IPS-15b (cell line): ENCODE data around the gene DCHS1.

Experiments
- H3K27me3 ChIP-seq: one replicate; pipeline ENCODE4 v1.6.1; 2013; ENCODE audit warnings: low read length; ENCODE audit not compliant: control insufficient read depth, insufficient read depth
- H3K36me3 ChIP-seq: one replicate; pipeline ENCODE4 v1.6.1; 2013; ENCODE audit warnings: low read length; ENCODE audit not compliant: control insufficient read depth, insufficient read depth
- H3K4me1 ChIP-seq: one replicate; pipeline ENCODE4 v1.6.1; 2013; ENCODE audit warnings: mild to moderate bottlenecking, low read length; ENCODE audit not compliant: control insufficient read depth, insufficient read depth
- H3K4me3 ChIP-seq: one replicate; pipeline ENCODE4 v1.5.1; 2013; ENCODE audit warnings: low read depth, low read length
- H3K9ac ChIP-seq: one replicate; pipeline ENCODE4 v1.6.1; 2013; ENCODE audit warnings: low read depth, mild to moderate bottlenecking, low read length
- H3K9me3 ChIP-seq: one replicate; pipeline ENCODE4 v1.6.1; 2013; ENCODE audit warnings: mild to moderate bottlenecking, low read length; ENCODE audit not compliant: control insufficient read depth, insufficient read depth

DCHS1 gene

GRCh38 chr11:6611963-6612212, 43.7 kb downstream of the DCHS1 start:
- no peaks in the 10 kb centered on the region for H3K27me3 ChIP-seq
- peaks cover 9% of the 10 kb centered on the region for H3K4me1 ChIP-seq
- H3K9me3 ChIP-seq, result no peaks in the 10 kb centered on the region
- H3K36me3 ChIP-seq, result peaks cover 30% of the 10 kb centered on the region
- H3K9ac ChIP-seq, result peak overlapping the region; percentile 57
- H3K4me3 ChIP-seq, result peak overlapping the region; percentile 100

- peaks cover 14% of the 10 kb centered on the region for H3K4me1 ChIP-seq
- H3K36me3 ChIP-seq, result peaks cover 30% of the 10 kb centered on the region
- peak overlapping the region; percentile 100 for H3K4me3 ChIP-seq
- H3K9me3 ChIP-seq, result no peaks in the 10 kb centered on the region
- H3K9ac ChIP-seq, result peak overlapping the region; percentile 57
- H3K27me3 ChIP-seq, result no peaks in the 10 kb centered on the region
Observed at GRCh38 chr11:6611092-6611962, 44.3 kb downstream of the DCHS1 start.

GRCh38 chr11:6610591-6610990, 45.0 kb downstream of the DCHS1 start:
- Histone ChIP-seq H3K27me3 (no peaks in the 10 kb centered on the region), H3K36me3 (peaks cover 30% of the 10 kb centered on the region), H3K9ac (no peak overlapping the region), H3K4me3 (no peak overlapping the region), H3K4me1 (peaks cover 14% of the 10 kb centered on the region), H3K9me3 (no peaks in the 10 kb centered on the region)

- no peaks in the 10 kb centered on the region for H3K9me3 ChIP-seq
- H3K36me3 ChIP-seq, result peaks cover 30% of the 10 kb centered on the region
- H3K9ac ChIP-seq, result no peak overlapping the region
- H3K27me3 ChIP-seq, result no peaks in the 10 kb centered on the region
- no peak overlapping the region for H3K4me3 ChIP-seq
- peaks cover 18% of the 10 kb centered on the region for H3K4me1 ChIP-seq
Observed at GRCh38 chr11:6609502-6610015, 46.0 kb downstream of the DCHS1 start.

- Histone ChIP-seq H3K27me3 (no peaks in the 10 kb centered on the region), H3K36me3 (peaks cover 30% of the 10 kb centered on the region), H3K9ac (no peak overlapping the region), H3K4me3 (no peak overlapping the region), H3K9me3 (no peaks in the 10 kb centered on the region), H3K4me1 (peaks cover 18% of the 10 kb centered on the region)
Observed at GRCh38 chr11:6608726-6609501, 46.7 kb downstream of the DCHS1 start.

- H3K4me3 ChIP-seq, result no peak overlapping the region
- H3K4me1 ChIP-seq, result peaks cover 18% of the 10 kb centered on the region
- H3K9ac ChIP-seq, result no peak overlapping the region
Observed at GRCh38 chr11:6608011-6608410, 47.6 kb downstream of the DCHS1 start.

GRCh38 chr11:6607190-6607795, 48.3 kb downstream of the DCHS1 start:
- Histone ChIP-seq H3K9ac (peak overlapping the region; percentile 17), H3K27me3 (no peaks in the 10 kb centered on the region), H3K4me1 (peaks cover 18% of the 10 kb centered on the region), H3K4me3 (no peak overlapping the region), H3K36me3 (peaks cover 30% of the 10 kb centered on the region), H3K9me3 (no peaks in the 10 kb centered on the region)

More at GRCh38 chr11:6608011-6608410, 47.6 kb downstream of the DCHS1 start:
- peaks cover 30% of the 10 kb centered on the region for H3K36me3 ChIP-seq
- no peaks in the 10 kb centered on the region for H3K9me3 ChIP-seq
- no peaks in the 10 kb centered on the region for H3K27me3 ChIP-seq

- Histone ChIP-seq H3K4me1 (peaks cover 18% of the 10 kb centered on the region), H3K9ac (peak overlapping the region; percentile 38), H3K4me3 (peak overlapping the region; percentile 28), H3K9me3 (no peaks in the 10 kb centered on the region), H3K36me3 (peaks cover 30% of the 10 kb centered on the region), H3K27me3 (no peaks in the 10 kb centered on the region)
Observed at GRCh38 chr11:6606471-6607189, 49.0 kb downstream of the DCHS1 start.

GRCh38 chr11:6604790-6605189, 50.8 kb downstream of the DCHS1 start:
- H3K27me3 ChIP-seq, result no peaks in the 10 kb centered on the region
- no peaks in the 10 kb centered on the region for H3K9me3 ChIP-seq
- H3K4me3 ChIP-seq, result peak overlapping the region; percentile 98
- peaks cover 32% of the 10 kb centered on the region for H3K36me3 ChIP-seq
- peaks cover 14% of the 10 kb centered on the region for H3K4me1 ChIP-seq
- H3K9ac ChIP-seq, result peak overlapping the region; percentile 85

GRCh38 chr11:6604081-6604626, 51.5 kb downstream of the DCHS1 start:
- H3K36me3 ChIP-seq, result peaks cover 30% of the 10 kb centered on the region
- peaks cover 14% of the 10 kb centered on the region for H3K4me1 ChIP-seq

More at GRCh38 chr11:6604081-6604626, 51.5 kb downstream of the DCHS1 start:
- Histone ChIP-seq H3K27me3 (no peaks in the 10 kb centered on the region), H3K9me3 (no peaks in the 10 kb centered on the region), H3K4me3 (peak overlapping the region; percentile 98), H3K9ac (peak overlapping the region; percentile 85)
